CD8-positive, alpha-beta memory T cell (primary cell): ENCODE measurements around the gene RDM1. TPM values are rescaled to one million over a fixed set of nuclear protein-coding genes. Genes with fewer than 3 reads are reported as not detected.
"Not testable (repeated sequence)": the region's sequence is repeated elsewhere in the genome, so short reads cannot be mapped to it uniquely, and the experiment has no call there.

Source experiments
- CTCF ChIA-PET: fragments of 350-600 bp; sonication (Branson Sonifier 250); formaldehyde crosslinking; loops from one replicate; lab custom pipeline; 2021; ENCODE audit warnings: antibody characterized with exemption; lab: Charles Lee
- POLR2A ChIA-PET: fragments of 350-600 bp; sonication (Branson Sonifier 250); formaldehyde crosslinking; loops from one replicate; lab custom pipeline; 2021; ENCODE audit warnings: antibody characterized with exemption; lab: Charles Lee
- DNase-seq, 5 donors: peaks; one replicate each; pipeline versions ENCODE4 v3.0.0 to v3.0.0-alpha.2; 2020 to 2022; ENCODE audit warnings: mixed read lengths in 1 of 5
- H3K27ac ChIP-seq: one replicate; pipeline ENCODE4 v1.7.0; 2013; ENCODE audit warnings: low read depth, mild to moderate bottlenecking, low read length, moderate library complexity
- H3K27me3 ChIP-seq: 2 replicates; pipeline ENCODE4 v1.7.0; 2013; ENCODE audit warnings: low read length, mild to moderate bottlenecking; ENCODE audit not compliant: insufficient read depth, poor library complexity, severe bottlenecking
- H3K36me3 ChIP-seq: 2 replicates; pipeline ENCODE4 v1.7.0; 2013; ENCODE audit warnings: mild to moderate bottlenecking, low read length, moderate library complexity; ENCODE audit not compliant: insufficient read depth
- H3K4me1 ChIP-seq: 2 replicates; pipeline ENCODE4 v1.7.0; 2013; ENCODE audit warnings: mild to moderate bottlenecking, low read length, moderate library complexity; ENCODE audit not compliant: insufficient read depth
- H3K4me3 ChIP-seq: 2 replicates; pipeline ENCODE4 v1.7.0; 2013; ENCODE audit warnings: mild to moderate bottlenecking, low read length
- H3K9me3 ChIP-seq: 2 replicates; pipeline ENCODE4 v1.7.0; 2013; ENCODE audit warnings: mild to moderate bottlenecking, low read length
- H3K27ac Mint-ChIP-seq, 8 donors: one replicate each; pipeline ENCODE4 v1.8.0; 2020 to 2021; ENCODE audit warnings: mixed read lengths in 8 of 8, mild to moderate bottlenecking in 6 of 8, inconsistent platforms in 3 of 8, moderate library complexity in 3 of 8
- H3K27me3 Mint-ChIP-seq, 2 donors: one replicate each; pipeline ENCODE4 v1.8.0; 2020 to 2021; ENCODE audit warnings: mixed read lengths in 2 of 2, mild to moderate bottlenecking in 1 of 2, moderate library complexity in 1 of 2
- H3K36me3 Mint-ChIP-seq, 3 donors: one replicate each; pipeline ENCODE4 v1.8.0; 2020 to 2021; ENCODE audit warnings: mixed read lengths in 3 of 3, inconsistent platforms in 1 of 3, mild to moderate bottlenecking in 1 of 3
- H3K4me1 Mint-ChIP-seq, 3 donors: one replicate each; pipeline ENCODE4 v1.8.0; 2020 to 2021; ENCODE audit warnings: mixed read lengths in 3 of 3, inconsistent platforms in 1 of 3, mild to moderate bottlenecking in 1 of 3
- H3K4me3 Mint-ChIP-seq, 7 donors: one replicate each; pipeline ENCODE4 v1.8.0; 2020 to 2021; ENCODE audit warnings: mixed read lengths in 7 of 7, mild to moderate bottlenecking in 6 of 7, moderate library complexity in 4 of 7, inconsistent platforms in 2 of 7
- H3K9me3 Mint-ChIP-seq, 5 donors: one replicate each; pipeline ENCODE4 v1.8.0; 2020 to 2022; ENCODE audit warnings: mixed read lengths in 5 of 5, mild to moderate bottlenecking in 3 of 5, moderate library complexity in 2 of 5, inconsistent platforms in 1 of 5
- polyA plus RNA-seq: library from polyadenylated mRNA; unstranded; fragments of 300-500 nt; fragmentation: Illumina TruSeq; gene quantifications from one replicate; pipeline ENCODE4 v1.2.3, GENCODE V29; 2021
- total RNA-seq, 2 experiments: library from RNA; stranded (reverse); gene quantifications; one replicate each; pipeline ENCODE4 v1.2.3, GENCODE V29; 2021

The RDM1 gene
- total and polyA plus RNA-seq, 3 experiments from 2014 or later = 2.5 to 3.1 (median 2.8) TPM

GRCh38 chr17:35898283-35899070, 32.1 kb downstream of the RDM1 start:
- H3K27ac ChIP-seq = no peak overlapping the region
- DNase-seq = peak in 3 of 5 donors; percentile 22 to 83 (median 56)
- H3K27ac Mint-ChIP-seq = peak overlapping the region; percentile 82 to 97 (median 92)

GRCh38 chr17:35897772-35898171, 32.8 kb downstream of the RDM1 start:
- ChIA-PET POLR2A (interaction anchor here (0.6 to 8.2 kb wide), 5 partner anchors 8 to 36 kb away, joined by 4 to 100 read pairs (median 10); partner anchors contain the start of gene CCL5), CTCF (interaction anchor here (1.3 to 12.0 kb wide), 4 partner anchors 7 to 134 kb away, joined by 4 to 144 read pairs (median 7); partner anchors contain the start of gene CCL5)
- not testable (repeated sequence) for H3K27me3 Mint-ChIP-seq, H3K4me3 ChIP-seq, H3K27ac ChIP-seq, DNase-seq, H3K9me3 Mint-ChIP-seq, H3K36me3 Mint-ChIP-seq, H3K36me3 ChIP-seq, H3K9me3 ChIP-seq, H3K27me3 ChIP-seq
- peaks cover 77 to 94% (median 92%) of the 10 kb centered on the region in 3 donors for H3K4me1 Mint-ChIP-seq
- peaks cover 78% of the 10 kb centered on the region for H3K4me1 ChIP-seq
- peak overlapping the region; percentile 7 to 84 (median 72) for H3K4me3 Mint-ChIP-seq
- H3K27ac Mint-ChIP-seq = peak overlapping the region in 7 of 8 donors; percentile 83 to 97 (median 92)

More at GRCh38 chr17:35898283-35899070, 32.1 kb downstream of the RDM1 start:
- ChIA-PET CTCF (interaction anchor here (1.3 to 12.0 kb wide), 4 partner anchors 8 to 134 kb away, joined by 4 to 144 read pairs (median 7); partner anchors contain the start of gene CCL5), POLR2A (interaction anchor here (0.6 to 8.2 kb wide), 7 partner anchors 9 to 37 kb away, joined by 3 to 100 read pairs (median 9); partner anchors contain the start of gene CCL5)
- H3K36me3 ChIP-seq = no peaks in the 10 kb centered on the region
- H3K9me3 ChIP-seq = no peaks in the 10 kb centered on the region
- Mint-ChIP-seq H3K4me1 (peaks cover 76 to 94% (median 92%) of the 10 kb centered on the region in 3 donors), H3K9me3 (no peaks in the 10 kb centered on the region), H3K4me3 (peak overlapping the region; percentile 15 to 84 (median 72)), H3K27me3 (no peaks in the 10 kb centered on the region), H3K36me3 (no peaks in the 10 kb centered on the region)
- H3K4me3 ChIP-seq = no peak overlapping the region
- H3K27me3 ChIP-seq = no peaks in the 10 kb centered on the region
- H3K4me1 ChIP-seq = peaks cover 74% of the 10 kb centered on the region

GRCh38 chr17:35895636-35896587, 34.7 kb downstream of the RDM1 start:
- H3K27ac Mint-ChIP-seq = peak overlapping the region; percentile 88 to 98 (median 97)
- Histone ChIP-seq H3K27ac (peak overlapping the region; percentile 30), H3K9me3 (no peaks in the 10 kb centered on the region), H3K27me3 (no peaks in the 10 kb centered on the region), H3K4me1 (peaks cover 80% of the 10 kb centered on the region), H3K36me3 (no peaks in the 10 kb centered on the region), H3K4me3 (no peak overlapping the region)
- CTCF ChIA-PET = interaction anchor here (1.2 to 12.0 kb wide), 7 partner anchors 11 to 82 kb away, joined by 3 to 144 read pairs (median 5); partner anchors contain the start of genes CCL5 and HEATR9
- POLR2A ChIA-PET = interaction anchor here (0.6 to 8.2 kb wide), 12 partner anchors 8 to 297 kb away, joined by 3 to 100 read pairs (median 3); partner anchors contain the start of gene CCL5
- H3K4me3 Mint-ChIP-seq = peak overlapping the region; percentile 29 to 93 (median 86)
- peaks cover 0 to 3% (median 0%) of the 10 kb centered on the region in 3 donors for H3K36me3 Mint-ChIP-seq
- peaks cover 0 to 2% of the 10 kb centered on the region in 2 donors for H3K27me3 Mint-ChIP-seq
- no peaks in the 10 kb centered on the region for H3K9me3 Mint-ChIP-seq
- DNase-seq = peak in 4 of 5 donors; percentile 35 to 78 (median 56)
- H3K4me1 Mint-ChIP-seq = peaks cover 83 to 95% (median 95%) of the 10 kb centered on the region in 3 donors

- H3K4me1 Mint-ChIP-seq = peaks cover 82 to 95% (median 95%) of the 10 kb centered on the region in 3 donors
- H3K4me1 ChIP-seq = peaks cover 78% of the 10 kb centered on the region
- CTCF ChIA-PET = interaction anchor here (12.0 kb wide), 1 partner anchor 16 kb away, joined by 144 read pairs; the partner anchor contains the start of gene CCL5
These were observed 36.4 kb downstream of the RDM1 start for GRCh38 chr17:35894206-35894605.

GRCh38 chr17:35893751-35894150, 36.8 kb downstream of the RDM1 start:
- DNase-seq = no peak
- H3K36me3 Mint-ChIP-seq = peaks cover 0 to 3% (median 0%) of the 10 kb centered on the region in 3 donors
- Histone ChIP-seq H3K27ac (no peak overlapping the region), H3K36me3 (no peaks in the 10 kb centered on the region), H3K4me3 (no peak overlapping the region), H3K27me3 (no peaks in the 10 kb centered on the region), H3K4me1 (peaks cover 78% of the 10 kb centered on the region), H3K9me3 (no peaks in the 10 kb centered on the region)
- H3K27me3 Mint-ChIP-seq = peaks cover 0 to 4% of the 10 kb centered on the region in 2 donors
- H3K27ac Mint-ChIP-seq = peak overlapping the region in 7 of 8 donors; percentile 32 to 96 (median 92)
- H3K4me1 Mint-ChIP-seq = peaks cover 82 to 95% (median 95%) of the 10 kb centered on the region in 3 donors
- ChIA-PET CTCF (interaction anchor here (12.0 kb wide), 1 partner anchor 16 kb away, joined by 144 read pairs; the partner anchor contains the start of gene CCL5), POLR2A (interaction anchor here (0.6 to 0.8 kb wide), 2 partner anchors 18 to 644 kb away, joined by 3 to 4 read pairs; no protein-coding TSS in a partner anchor)
- no peaks in the 10 kb centered on the region for H3K9me3 Mint-ChIP-seq
- no peak overlapping the region for H3K4me3 Mint-ChIP-seq

More at GRCh38 chr17:35894206-35894605, 36.4 kb downstream of the RDM1 start:
- peaks cover 0 to 4% of the 10 kb centered on the region in 2 donors for H3K27me3 Mint-ChIP-seq
- H3K9me3 ChIP-seq = no peaks in the 10 kb centered on the region
- no peak for DNase-seq
- peak overlapping the region in 2 of 7 donors; percentile 12 to 34 for H3K4me3 Mint-ChIP-seq
- H3K4me3 ChIP-seq = no peak overlapping the region
- H3K27me3 ChIP-seq = no peaks in the 10 kb centered on the region
- H3K36me3 Mint-ChIP-seq = peaks cover 0 to 3% (median 0%) of the 10 kb centered on the region in 3 donors
- no peaks in the 10 kb centered on the region for H3K9me3 Mint-ChIP-seq
- POLR2A ChIA-PET = interaction anchor here (0.6 to 8.2 kb wide), 3 partner anchors 15 to 643 kb away, joined by 3 to 100 read pairs (median 4); partner anchors contain the start of gene CCL5
- H3K27ac ChIP-seq = no peak overlapping the region
- peak overlapping the region in 7 of 8 donors; percentile 32 to 95 (median 66) for H3K27ac Mint-ChIP-seq
- H3K36me3 ChIP-seq = no peaks in the 10 kb centered on the region

GRCh38 chr17:35892091-35893035, 38.2 kb downstream of the RDM1 start:
- Mint-ChIP-seq H3K4me1 (peaks cover 79 to 91% (median 91%) of the 10 kb centered on the region in 3 donors), H3K36me3 (peaks cover 0 to 3% (median 0%) of the 10 kb centered on the region in 3 donors), H3K27me3 (peaks cover 0 to 4% of the 10 kb centered on the region in 2 donors), H3K9me3 (no peaks in the 10 kb centered on the region), H3K4me3 (peak overlapping the region; percentile 27 to 73 (median 66)), H3K27ac (peak overlapping the region; percentile 74 to 98 (median 94))
- no peak overlapping the region for H3K4me3 ChIP-seq
- ChIA-PET CTCF (interaction anchor here (0.9 to 12.0 kb wide), 6 partner anchors 8 to 84 kb away, joined by 3 to 144 read pairs (median 3); partner anchors contain the start of genes CCL5 and TAF15), POLR2A (interaction anchor here (0.9 to 5.1 kb wide), 3 partner anchors 13 to 17 kb away, joined by 3 to 86 read pairs (median 37); partner anchors contain the start of gene CCL5)
- no peaks in the 10 kb centered on the region for H3K27me3 ChIP-seq
- no peaks in the 10 kb centered on the region for H3K9me3 ChIP-seq
- H3K4me1 ChIP-seq = peaks cover 73% of the 10 kb centered on the region
- peak in 3 of 5 donors; percentile 49 to 77 (median 49) for DNase-seq
- no peak overlapping the region for H3K27ac ChIP-seq
- H3K36me3 ChIP-seq = no peaks in the 10 kb centered on the region
